ENCODE measurements around the gene SOBP.
"Not testable (repeated sequence)": the region's sequence is repeated elsewhere in the genome, so short reads cannot be mapped to it uniquely, and the experiment has no call there.

The SOBP gene

GRCh38 chr6:107488875-107489635, 862 bp upstream of the SOBP start:
- no peak for DNase-seq (ENCODE audit: low spot score)

DNA sequence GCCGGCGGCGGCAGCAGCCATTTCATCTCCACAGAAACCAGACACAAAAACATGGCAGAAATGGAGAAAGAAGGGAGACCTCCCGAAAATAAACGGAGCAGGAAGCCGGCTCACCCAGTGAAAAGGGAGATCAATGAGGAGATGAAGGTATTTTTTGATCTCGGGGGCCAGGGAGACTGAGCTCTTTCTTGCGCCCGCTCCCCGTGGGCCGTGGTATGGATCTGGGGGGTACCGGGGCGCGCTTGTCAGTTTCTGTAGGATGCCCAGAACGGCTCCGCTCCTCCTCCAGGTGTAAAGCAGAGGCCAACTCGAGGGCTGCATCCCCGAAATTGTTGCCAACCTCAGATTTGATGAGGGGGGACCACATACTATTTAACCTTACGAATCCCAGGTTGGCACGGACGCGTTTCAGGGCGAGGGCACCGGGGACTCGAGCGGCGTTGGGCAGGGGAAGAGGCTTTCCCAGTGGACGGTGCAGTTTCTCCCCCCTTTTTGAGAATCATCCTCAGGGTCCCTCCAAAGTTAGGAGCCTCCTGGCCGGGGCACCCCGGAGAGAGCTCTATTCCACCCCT, 735 bp downstream of the SOBP start:
- DNase-seq (ENCODE audit: low spot score): no peak

DNA sequence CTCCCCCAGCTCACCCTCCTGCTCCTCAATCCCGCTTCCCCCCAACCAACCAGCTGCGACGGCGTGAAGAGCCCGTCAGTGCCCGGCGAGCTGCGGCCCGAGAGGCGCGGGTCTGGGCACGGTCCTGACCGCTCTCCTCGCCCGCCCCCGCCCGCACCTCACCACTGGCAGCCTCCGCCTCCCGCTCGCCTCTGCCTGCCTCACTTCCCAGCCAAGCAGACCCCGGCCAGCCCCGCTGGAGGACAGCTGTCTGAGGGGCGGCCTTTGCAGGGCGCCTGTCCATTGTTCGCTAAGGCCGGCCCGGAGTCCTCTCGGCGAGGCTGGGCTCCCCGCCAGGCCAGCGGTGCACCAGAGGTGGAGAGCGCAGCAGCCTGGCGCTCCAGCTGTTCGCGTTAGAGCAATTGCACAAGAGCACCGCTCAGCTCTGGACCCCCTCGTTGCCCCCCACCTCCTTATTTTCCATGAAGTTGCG, 1.3 kb downstream of the SOBP start:
- no peak for DNase-seq (ENCODE audit: low spot score)

DNA sequence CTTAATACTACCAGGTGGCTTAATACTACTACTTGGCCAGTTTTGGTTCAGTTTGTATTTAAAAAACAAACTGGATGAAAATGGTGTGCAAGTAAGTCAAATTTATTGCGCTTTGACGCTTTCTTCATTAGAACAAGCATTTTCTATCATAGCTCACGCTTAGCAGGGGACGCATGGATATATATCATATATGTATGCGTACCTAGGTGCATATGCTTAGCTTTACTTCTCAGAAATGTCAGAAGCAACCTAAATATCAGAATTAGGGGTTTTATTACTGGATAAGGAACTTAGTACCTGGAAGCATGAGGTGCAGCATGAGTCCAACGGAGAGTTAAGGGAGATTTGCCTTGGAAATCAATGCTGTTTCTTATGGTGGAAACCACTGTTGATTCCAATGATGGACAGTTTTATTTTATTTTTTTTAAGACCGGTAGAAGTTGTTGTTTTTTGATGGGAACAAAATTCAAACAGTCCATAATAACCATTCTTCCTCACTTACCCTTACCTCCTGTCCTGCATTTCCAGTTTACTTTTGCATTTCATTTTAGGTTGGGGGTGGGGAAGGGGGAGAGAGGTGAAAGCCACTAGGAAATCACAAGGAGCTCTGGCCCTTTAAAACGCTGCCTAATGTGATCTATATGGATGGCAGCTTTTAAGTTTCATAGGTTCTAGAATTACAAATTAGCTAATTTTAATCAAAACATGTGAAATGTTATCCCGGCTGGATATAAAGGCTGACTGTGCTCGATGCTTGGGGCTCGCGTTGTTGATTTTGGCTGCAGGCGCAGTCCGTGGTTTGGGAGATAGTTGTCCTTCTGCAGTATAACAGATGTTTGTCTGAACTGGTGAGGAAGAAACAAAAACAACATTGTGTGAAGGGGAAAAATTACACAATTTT, 2.1 kb downstream of the SOBP start:
- DNase-seq (ENCODE audit: low spot score): no peak

DNA sequence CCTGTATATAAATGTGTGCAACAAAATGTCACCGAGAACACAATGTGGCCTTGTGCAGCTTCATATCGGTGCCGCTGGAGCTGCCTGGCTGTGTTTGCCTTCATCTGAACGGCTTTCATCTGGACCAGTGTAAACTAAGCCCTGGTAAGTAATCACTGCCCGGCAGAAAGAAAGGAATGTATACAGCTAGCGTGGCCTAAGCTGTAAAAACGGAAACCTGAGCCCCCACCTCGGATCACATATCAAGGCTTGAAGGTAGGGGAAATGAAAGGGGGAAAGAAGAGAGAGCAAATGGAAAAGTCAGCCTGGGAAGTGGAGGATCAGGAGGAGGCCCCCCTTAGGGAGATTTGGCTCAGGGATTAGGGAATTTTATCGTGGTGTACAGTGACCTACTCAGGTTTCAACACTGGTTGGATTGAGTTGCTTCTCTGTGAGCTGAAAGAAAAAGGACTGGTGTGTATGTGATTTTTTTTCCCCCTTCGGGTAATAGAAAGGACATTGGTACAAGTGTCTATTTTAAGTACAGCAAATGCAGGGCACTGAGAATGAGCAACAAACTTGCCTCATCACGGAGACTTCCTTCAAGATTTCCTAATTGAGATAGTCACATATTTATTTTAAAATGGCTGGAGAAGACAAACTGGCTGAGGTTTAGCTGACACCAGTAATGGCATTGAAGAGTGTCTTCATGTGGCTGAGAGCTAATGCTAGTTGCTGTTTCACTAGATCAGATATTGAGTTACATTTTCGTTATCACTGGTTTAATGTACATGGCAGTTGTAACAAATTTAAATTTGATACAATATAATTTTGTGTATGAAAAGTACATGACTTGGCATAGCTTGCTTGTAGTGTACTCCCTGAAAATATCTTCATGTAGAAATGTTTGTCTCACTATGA, 3.5 kb downstream of the SOBP start:
- no peak for DNase-seq (ENCODE audit: low spot score)

- no peak for DNase-seq (ENCODE audit: low spot score)
These were observed 5.3 kb downstream of the SOBP start for GRCh38 chr6:107495196-107495643.

- DNase-seq (ENCODE audit: low spot score): no peak
These were observed 6.1 kb downstream of the SOBP start for GRCh38 chr6:107495971-107496370.

- no peak for DNase-seq (ENCODE audit: low spot score)
These were observed 7.2 kb downstream of the SOBP start for GRCh38 chr6:107496892-107497684.

GRCh38 chr6:107504270-107505026, 14.5 kb downstream of the SOBP start:
- DNase-seq (ENCODE audit: low spot score): no peak

GRCh38 chr6:107506145-107506544, 16.2 kb downstream of the SOBP start:
- no peak for DNase-seq (ENCODE audit: low spot score)

GRCh38 chr6:107509506-107509905, 19.6 kb downstream of the SOBP start:
- DNase-seq (ENCODE audit: low spot score): no peak

DNA sequence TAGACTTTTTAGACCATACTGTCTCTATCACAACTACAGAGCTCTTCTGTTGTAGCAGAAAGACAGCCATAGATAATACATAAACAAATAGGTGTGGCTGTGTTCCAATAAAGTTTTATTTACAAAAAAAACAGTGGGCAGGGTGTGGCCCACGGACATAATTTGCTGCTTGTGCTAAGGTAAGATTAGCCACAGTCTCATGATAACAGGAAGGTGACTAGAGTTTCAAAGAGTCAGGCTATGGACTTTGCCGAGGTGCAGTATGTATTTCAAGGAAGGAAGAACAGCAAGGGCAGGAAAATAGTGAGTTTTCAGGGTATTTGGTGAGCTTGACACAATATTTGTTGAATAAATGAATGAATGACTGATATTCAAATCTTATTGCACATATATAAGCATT, 20.2 kb downstream of the SOBP start:
- DNase-seq (ENCODE audit: low spot score): no peak

GRCh38 chr6:107511511-107511993, 21.6 kb downstream of the SOBP start:
- DNase-seq (ENCODE audit: low spot score): no peak

GRCh38 chr6:107513214-107513613, 23.3 kb downstream of the SOBP start:
- no peak for DNase-seq (ENCODE audit: low spot score)

DNA sequence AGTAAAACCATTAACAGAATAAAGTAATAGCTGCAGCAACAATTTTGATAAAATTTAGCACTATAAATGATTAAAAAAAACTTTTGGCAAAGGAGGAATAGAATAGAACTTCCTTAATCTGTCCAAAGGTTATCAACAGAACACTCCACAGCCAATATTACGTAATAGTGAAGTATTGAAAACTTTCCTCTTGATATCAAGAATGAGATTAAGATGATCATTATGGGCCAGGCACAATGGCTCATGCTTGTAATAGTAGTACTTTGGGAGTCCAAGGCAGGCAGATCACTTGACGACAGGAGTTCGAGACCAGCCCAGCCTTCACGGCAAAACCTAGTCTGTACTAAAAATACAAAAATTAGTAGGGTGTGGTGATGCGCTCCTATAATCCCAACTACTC, 26.0 kb downstream of the SOBP start:
- DNase-seq (ENCODE audit: low spot score): no peak

DNA sequence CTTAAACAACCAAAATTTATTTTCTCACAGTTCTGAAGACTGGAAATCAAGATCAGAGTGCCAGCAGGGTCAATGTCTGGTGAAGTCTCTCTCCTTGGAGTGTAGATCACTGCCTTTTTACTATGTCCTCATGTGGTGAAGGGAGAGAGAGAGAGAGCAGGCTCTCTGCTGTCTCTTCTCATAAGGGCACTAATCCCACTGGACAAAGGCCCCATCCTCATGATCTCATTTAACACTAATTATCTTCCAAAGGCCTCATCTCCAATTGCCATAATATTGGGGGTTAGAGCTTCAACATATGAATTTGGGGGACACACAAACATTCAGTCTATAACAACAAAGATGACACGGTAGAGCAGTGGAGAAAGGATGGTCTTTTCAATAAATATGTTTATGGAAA, 27.4 kb downstream of the SOBP start:
- DNase-seq (ENCODE audit: low spot score): no peak

DNA sequence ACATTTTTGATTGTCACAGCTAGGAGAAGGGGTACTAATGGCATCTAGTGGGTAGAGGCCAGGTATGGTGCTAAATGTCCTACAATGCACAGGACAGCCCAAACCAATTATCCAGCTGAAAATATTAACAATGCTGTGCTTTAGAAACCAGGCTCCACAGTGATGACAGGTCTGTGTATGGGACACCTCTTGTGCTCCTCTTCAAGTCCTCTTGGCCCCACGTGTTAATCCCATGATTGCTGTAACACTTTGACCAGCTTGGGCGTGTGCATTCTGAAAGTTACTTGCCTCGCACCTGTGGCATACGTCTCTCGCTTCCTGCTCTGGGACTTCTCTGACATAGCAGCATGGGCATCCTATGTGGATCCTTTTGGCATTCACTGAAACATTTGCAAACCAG, 29.3 kb downstream of the SOBP start:
- DNase-seq (ENCODE audit: low spot score): not testable (repeated sequence)

GRCh38 chr6:107520706-107521105, 30.8 kb downstream of the SOBP start:
- not testable (repeated sequence) for DNase-seq (ENCODE audit: low spot score)

GRCh38 chr6:107523054-107523791, 33.3 kb downstream of the SOBP start:
- no peak for DNase-seq (ENCODE audit: low spot score)

Data from CD4-positive, alpha-beta T cell treated with Interleukin-6 at 100 ng/mL for 8 hours (primary cell).